GM19043 (cell line): ENCODE data around the gene B4GALT7.
"Not testable (repeated sequence)": the region's sequence is repeated elsewhere in the genome, so short reads cannot be mapped to it uniquely, and the experiment has no call there.

Source experiments
- ATAC-seq: cut with Tn5 transposase; IDR thresholded peaks from one replicate; pipeline ENCODE4 v1.9.1; 2021; ENCODE audit warnings: low read depth; ENCODE audit not compliant: unreplicated experiment

The B4GALT7 gene

GRCh38 chr5:177599731-177600507, at the start of gene B4GALT7:
Gene B4GALT7, plus strand, starts transcription at chr5:177600132. Its CDS starts 79 bp downstream, at chr5:177600211.
- ATAC-seq: peak; percentile 79

- ATAC-seq: no peak
These were observed 47.0 kb upstream of the B4GALT7 start for GRCh38 chr5:177552839-177553455.

DNA sequence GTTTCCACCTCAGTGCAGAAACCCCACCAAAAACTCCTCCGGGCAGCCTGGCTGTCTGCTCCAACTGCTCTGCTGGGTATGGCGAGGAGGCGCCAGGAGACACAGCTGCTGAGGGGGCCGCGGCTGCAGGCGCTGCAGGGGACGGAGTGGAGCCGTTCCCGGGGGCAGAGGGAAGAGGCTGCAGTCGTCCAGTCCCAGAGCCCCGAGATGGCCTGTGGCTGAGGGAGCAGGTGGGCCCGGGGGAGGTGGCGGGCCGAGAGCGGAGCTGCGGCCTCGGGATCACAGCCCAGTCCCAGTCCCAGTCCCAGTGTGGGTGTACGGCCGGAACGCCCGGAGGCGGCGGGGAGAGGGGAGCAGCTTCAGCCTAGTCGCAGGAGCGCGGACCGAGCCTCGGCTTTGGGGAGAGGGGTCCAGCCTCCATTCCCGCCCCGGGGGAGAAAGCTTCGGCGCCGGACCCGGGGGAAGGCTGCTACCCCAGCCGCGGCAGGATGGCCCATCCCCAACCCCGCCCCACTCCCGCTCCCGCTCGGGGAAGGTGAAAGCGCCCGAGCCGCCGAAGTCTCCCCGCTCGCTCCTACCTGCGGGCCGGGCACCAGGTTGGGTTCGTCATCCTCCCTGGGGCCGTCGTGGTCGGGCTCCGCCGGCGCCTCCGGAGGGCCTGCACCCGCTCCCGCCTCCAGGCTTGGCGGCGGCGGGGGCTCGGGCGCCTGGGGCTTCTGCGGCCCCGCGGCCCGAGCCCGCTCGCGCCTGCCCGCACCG, 46.1 kb upstream of the B4GALT7 start:
- peak; percentile 35 for ATAC-seq

DNA sequence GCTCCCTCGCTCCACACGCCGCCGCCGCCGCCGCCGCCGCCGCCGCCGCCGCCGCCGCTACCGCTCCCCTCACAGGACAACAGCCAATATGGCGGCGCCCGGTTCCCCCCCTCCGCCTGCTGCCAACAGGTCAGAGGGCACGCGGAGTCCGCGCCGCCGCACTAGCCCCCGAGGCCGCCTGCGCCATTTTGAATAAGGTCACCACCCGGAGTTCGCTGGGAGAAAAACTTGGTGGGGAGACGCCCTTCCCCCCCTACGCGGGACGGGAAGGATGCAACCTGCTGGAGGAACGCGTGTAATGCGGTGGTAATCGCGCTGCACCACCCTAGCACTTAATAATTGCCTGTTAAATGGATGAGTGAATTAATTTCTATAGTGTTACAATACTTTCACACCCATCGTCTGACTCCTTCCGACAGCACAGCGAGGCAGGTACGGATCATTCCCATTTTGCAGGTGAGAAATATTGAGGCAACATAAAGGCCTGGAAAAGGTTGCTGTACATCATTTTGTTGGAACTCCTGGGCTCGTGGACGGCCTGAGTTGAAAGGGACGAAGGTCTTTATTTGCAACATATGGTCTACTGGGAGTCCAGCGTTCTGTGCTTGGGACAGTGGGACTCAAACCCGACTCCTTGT, 45.3 kb upstream of the B4GALT7 start, which contains the start of gene FAM193B:
Gene FAM193B (minus strand): TSS at position 90 of the 638 bp plus-strand sequence. CDS start 105 bp downstream, outside the sequence.
- peak; percentile 90 for ATAC-seq

DNA sequence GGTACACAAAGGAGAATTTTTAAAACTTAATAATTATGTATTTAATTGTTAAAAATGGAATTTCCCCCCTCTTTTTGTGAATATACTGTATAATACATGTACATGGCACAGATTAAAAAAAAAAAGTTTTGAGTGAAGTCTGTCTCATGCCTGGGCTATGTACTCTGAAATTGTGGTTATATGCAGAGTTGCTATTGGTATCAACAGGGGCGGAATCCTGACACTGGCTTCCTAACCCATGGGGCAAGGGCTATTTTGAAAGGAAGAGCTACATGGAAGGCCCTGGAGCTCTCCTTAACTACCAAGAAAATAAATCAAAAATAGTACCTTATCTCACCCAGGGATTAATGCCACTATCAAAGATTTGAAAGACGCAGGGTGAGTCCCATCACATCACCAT, 44.7 kb upstream of the B4GALT7 start:
- no peak for ATAC-seq

DNA sequence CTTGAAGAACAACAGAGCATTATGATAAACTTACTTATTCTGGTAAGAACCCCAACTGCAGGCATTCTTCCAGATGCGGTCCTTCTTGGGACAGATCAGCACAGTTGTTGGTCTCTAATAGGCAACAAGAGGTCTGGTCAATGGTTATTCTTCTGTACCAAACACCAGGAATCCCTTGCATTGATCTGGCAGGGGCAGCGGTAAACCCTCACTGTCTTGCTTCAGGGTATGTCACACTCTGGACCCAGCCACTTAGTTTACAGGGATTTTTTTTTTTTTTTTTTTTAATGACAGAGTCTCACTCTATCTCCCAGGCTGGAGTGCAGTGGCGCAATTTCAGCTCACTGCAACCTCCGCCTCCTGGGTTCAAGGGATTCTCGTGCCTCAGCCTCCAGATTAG, 44.3 kb upstream of the B4GALT7 start:
- ATAC-seq: no peak

DNA sequence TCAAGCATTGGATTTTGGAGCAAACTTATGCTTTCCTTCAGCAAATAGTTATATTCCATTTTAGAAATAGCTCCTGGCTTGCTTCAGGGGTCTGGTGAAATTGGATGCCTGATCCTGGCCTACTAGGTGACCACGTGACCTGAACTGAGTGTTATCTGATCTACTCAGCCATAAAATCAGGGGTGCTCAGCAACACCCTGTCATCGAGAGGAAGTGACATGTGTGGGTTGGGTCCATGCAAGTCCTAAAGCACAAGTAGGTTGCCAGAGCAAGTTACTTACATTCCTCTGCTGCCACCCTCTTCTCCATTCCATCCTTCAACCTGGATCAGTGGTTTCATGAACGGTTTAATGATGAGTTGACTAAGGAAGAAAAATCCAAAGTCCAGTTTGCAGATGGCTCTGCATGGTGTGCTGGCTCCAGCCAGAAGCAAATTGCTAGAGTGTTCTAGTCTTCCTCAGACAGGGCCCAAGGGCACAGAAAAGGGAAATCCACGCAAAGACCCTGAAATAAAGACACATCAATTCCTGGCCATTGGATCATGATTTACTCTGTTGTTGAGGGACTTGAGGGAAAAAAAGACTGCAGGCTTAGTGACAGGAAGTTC, 42.8 kb upstream of the B4GALT7 start:
- ATAC-seq: no peak

- ATAC-seq: no peak
These were observed 42.1 kb upstream of the B4GALT7 start for GRCh38 chr5:177557796-177558195.

- ATAC-seq: not testable (repeated sequence)
These were observed 40.4 kb upstream of the B4GALT7 start for GRCh38 chr5:177559446-177559941.

GRCh38 chr5:177565046-177565445, 34.9 kb upstream of the B4GALT7 start:
- no peak for ATAC-seq

GRCh38 chr5:177568326-177568725, 31.6 kb upstream of the B4GALT7 start:
- no peak for ATAC-seq

- no peak for ATAC-seq
These were observed 30.0 kb upstream of the B4GALT7 start for GRCh38 chr5:177569894-177570293.

DNA sequence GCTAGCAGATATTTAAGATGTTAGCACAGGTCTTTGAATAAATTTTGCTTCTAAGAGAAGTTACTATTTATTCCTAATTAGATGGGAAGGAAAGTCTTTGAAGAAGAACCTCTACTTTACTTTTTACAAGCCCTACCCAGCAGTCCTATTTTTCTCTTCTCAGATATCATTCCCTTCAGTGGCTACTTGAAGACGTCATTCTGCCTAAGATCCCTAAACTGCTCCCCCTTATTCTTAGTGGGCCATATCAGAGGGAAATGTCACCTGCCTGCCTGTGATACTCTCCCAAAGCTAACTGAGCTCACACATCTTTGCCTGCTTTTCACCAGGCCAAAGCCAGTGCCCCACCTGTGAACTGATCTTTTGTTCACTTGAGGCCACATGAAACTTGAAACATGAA, 24.4 kb upstream of the B4GALT7 start:
- ATAC-seq: no peak

DNA sequence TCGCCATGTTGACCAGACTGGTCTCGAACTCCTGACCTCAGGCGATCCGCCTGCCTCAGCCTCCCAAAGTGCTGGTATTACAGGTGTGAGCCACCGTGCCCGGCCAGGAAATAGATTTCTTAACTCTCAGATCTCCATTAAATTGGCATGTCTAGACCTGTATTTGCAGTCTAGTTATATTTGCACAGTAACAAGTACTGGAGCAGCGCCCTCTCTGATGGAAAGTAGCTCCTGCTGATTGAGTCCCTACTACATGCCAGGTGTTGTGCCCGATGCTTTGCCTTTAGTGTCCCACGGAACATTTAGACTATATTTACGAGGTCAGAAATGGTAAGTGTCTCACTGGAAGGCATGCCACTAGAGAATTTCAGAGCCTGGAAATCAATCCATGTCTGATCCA, 23.8 kb upstream of the B4GALT7 start:
- ATAC-seq: no peak

DNA sequence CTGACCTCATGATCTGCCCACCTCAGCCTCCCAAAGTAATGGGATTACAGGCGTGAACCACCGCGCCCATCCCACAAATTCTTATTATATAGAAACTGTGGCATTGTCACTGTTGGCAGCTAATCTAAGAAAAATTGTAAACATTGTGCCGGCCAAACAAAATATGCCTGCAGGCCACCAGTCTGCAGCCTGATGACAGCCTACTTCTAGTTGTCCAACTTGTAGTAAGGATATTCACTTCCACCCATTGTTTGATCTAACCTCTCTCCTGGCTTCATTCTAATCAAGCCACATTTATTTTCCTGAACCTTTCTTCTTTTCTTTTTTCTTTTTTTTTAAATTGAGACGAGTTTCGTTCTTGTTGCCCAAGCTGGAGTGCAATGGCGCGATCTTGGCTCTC, 21.6 kb upstream of the B4GALT7 start:
- no peak for ATAC-seq

DNA sequence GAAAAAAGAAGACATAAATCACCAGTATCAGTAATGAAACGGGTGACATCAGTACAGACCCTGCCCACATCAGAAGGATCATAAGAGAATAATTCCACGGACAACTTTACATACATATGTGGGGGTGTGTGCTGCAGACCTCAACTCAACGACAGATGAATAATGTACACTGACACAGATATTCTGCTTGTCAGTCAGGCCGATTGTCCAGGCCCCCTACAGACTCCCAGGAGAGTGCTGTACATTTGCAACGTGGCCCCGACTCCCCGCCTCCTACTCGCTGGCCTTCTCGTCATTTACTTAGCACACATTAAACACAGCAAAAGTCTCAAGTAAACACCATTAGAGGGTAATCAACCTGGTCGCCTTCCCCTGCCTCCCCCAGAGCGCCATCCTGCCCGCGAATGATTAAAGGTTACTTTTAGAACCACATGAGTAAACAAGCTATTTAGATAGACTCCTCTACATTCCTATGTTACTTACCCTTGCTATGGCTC, 11.5 kb upstream of the B4GALT7 start:
- no peak for ATAC-seq

GRCh38 chr5:177590406-177590805, 9.5 kb upstream of the B4GALT7 start:
- no peak for ATAC-seq

DNA sequence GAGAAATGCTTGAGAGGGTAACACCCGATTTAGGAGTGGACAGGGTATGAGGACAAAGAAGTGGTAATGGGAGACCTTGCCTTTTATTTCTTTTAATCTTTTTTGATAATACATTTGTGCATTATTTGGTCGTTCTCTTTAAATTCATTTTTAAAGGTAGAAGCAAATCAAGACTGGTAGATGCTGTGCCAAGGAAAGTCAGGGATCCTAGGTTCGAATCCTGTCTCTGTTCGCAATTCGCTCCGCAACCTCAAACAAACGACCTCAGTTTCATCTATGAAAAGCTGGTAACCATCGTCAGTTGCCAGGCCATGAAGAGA, 8.3 kb upstream of the B4GALT7 start:
- no peak for ATAC-seq

DNA sequence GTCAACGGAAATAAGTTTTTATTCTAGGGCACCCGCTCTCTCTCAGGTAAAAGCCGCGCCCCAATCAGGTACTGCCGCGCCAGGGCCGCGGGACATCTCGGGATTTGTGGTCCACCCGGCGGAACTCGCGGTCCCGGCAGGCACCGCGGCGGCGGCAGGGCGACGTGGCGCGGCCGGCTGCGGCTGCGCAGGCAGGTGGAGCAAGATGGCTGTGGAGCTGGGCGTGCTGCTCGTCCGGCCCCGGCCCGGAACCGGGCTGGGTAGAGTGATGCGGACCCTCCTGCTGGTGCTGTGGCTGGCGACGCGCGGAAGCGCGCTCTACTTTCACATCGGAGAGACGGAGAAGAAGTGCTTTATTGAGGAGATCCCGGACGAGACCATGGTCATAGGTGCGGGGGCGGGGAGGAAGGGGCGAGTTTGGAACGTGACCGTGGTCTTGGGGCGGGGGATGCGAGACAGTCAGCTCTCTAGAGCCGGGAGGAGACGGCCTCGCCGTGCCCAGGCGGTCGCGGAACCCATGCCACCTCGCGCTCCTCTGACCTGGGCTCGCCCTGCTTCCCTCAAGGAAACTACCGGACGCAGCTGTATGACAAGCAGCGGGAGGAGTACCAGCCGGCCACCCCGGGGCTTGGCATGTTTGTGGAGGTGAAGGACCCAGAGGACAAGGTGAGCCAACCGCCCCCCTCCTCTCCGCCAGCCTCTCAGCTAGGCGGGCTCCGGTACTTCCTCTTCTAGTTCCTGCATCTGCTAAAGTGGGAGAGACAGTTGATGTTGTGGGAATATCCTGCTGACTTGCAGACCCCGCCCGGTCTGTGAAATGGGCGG, 7.7 kb upstream of the B4GALT7 start, which contains the start of gene TMED9:
Gene TMED9 (plus strand): TSS at position 194 of the 825 bp plus-strand sequence. CDS start 12 bp downstream, at position 206.
- peak; percentile 93 for ATAC-seq
